ENCODE results near the gene RBM47. TPM values are rescaled to one million over a fixed set of nuclear protein-coding genes. Genes with fewer than 3 reads are reported as not detected.

RBM47 gene
- total RNA-seq, 1 experiment from 2014 or later = 70.3 TPM

DNA sequence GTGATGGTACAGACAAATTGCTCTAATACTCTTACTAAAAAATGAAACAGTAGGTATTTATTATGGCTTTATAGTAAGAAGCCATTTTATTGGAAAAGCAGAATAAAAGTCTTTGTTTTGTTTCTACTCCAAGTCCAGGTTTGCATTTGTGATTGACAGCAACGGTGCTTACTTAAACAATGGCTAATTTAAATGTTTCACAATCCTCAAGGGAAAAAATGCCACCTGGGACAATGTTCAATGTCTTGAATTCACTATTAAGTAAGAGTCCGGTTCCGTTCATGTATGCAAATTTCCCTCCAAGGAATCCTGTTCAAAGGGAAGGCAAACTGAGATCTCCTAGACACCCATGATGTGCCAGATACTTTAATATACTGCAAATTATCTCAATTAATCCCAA lies 123.6 kb downstream of the RBM47 start:
- Histone ChIP-seq H4K20me1 (ENCODE audit: control insufficient read depth, insufficient read depth, insufficient read length) (no peaks in the 10 kb centered on the region), H3K56ac (ENCODE audit: insufficient read length, low read depth, low read length) (no peak overlapping the region), H2AFZ (ENCODE audit: low read length) (no peak overlapping the region), H3K27me3 (ENCODE audit: insufficient read depth, low read length) (no peaks in the 10 kb centered on the region), H3K4me1 (ENCODE audit: insufficient read depth, low read length) (no peaks in the 10 kb centered on the region), H4K5ac (ENCODE audit: insufficient read length, low read depth, low read length) (no peak overlapping the region), H3K4me2 (ENCODE audit: insufficient read depth, insufficient read length, low read length) (no peak overlapping the region), H2BK120ac (ENCODE audit: low read depth, low read length, poor library complexity, severe bottlenecking) (no peak overlapping the region), H3K23me2 (ENCODE audit: insufficient read length, low read depth, low read length, poor library complexity, severe bottlenecking) (no peaks in the 10 kb centered on the region), H3K79me2 (ENCODE audit: insufficient read depth, low read length) (peaks cover 2% of the 10 kb centered on the region; the same call in 1 of the 2 replicates), H3K27ac (ENCODE audit: insufficient read length, low read depth, low read length) (no peak overlapping the region), H2BK20ac (ENCODE audit: low read depth, low read length, poor library complexity, severe bottlenecking) (no peak overlapping the region), H2BK15ac (ENCODE audit: low read depth, low read length) (no peak overlapping the region), H3K79me1 (ENCODE audit: insufficient read depth, low read depth, low read length, poor library complexity, severe bottlenecking) (no peaks in the 10 kb centered on the region), H3K23ac (ENCODE audit: insufficient read length, low read depth, low read length) (no peak overlapping the region), H4K8ac (replicated peaks; ENCODE audit: insufficient read length, low read depth, low read length) (no peak overlapping the region), H3T11ph (ENCODE audit: low read length) (no peak overlapping the region), H2AK5ac (ENCODE audit: insufficient read length, low read length) (no peak overlapping the region), H3K18ac (ENCODE audit: insufficient read length, low read depth, low read length) (no peak overlapping the region), H3K4ac (ENCODE audit: low read depth, low read length) (no peak overlapping the region), H2BK12ac (ENCODE audit: insufficient read length, low read depth, low read length) (no peak overlapping the region), H4K91ac (ENCODE audit: insufficient read length, low read depth, low read length) (no peak overlapping the region), H3K9me3 (ENCODE audit: control insufficient read depth, low read depth, low read length) (no peaks in the 10 kb centered on the region), H2BK5ac (ENCODE audit: insufficient read length, low read length) (no peak overlapping the region), H3K9ac (ENCODE audit: extremely low read depth, insufficient read length, low read length) (no peak overlapping the region), H3K14ac (ENCODE audit: insufficient read depth, low read length) (no peak overlapping the region)
- DNase-seq = no peak
- WGBS (ENCODE audit: extremely low coverage, insufficient read length, low lambda C conversion rate) = no CpG with 5 or more reads among the region's 3 CpGs
- no peaks in the 10 kb centered on the region for H3K9me3 Mint-ChIP-seq
- H3K4me3 Mint-ChIP-seq = no peak overlapping the region
- no peak overlapping the region for H3K27ac Mint-ChIP-seq
- H3K27me3 Mint-ChIP-seq (ENCODE audit: low read depth) = no peaks in the 10 kb centered on the region
- H3K4me1 Mint-ChIP-seq = peaks cover 0 to 3% of the 10 kb centered on the region in 2 experiments; a peak in 2 of 4 replicates
- H3K36me3 Mint-ChIP-seq (ENCODE audit: insufficient read depth in 1 of 3, low read depth in 3 of 3) = peaks cover 0 to 19% (median 16%) of the 10 kb centered on the region in 3 experiments; a peak in 6 of 7 replicates
- TF ChIP-seq, protein P1, sequence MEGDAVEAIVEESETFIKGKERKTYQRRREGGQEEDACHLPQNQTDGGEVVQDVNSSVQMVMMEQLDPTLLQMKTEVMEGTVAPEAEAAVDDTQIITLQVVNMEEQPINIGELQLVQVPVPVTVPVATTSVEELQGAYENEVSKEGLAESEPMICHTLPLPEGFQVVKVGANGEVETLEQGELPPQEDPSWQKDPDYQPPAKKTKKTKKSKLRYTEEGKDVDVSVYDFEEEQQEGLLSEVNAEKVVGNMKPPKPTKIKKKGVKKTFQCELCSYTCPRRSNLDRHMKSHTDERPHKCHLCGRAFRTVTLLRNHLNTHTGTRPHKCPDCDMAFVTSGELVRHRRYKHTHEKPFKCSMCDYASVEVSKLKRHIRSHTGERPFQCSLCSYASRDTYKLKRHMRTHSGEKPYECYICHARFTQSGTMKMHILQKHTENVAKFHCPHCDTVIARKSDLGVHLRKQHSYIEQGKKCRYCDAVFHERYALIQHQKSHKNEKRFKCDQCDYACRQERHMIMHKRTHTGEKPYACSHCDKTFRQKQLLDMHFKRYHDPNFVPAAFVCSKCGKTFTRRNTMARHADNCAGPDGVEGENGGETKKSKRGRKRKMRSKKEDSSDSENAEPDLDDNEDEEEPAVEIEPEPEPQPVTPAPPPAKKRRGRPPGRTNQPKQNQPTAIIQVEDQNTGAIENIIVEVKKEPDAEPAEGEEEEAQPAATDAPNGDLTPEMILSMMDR (conservative IDR thresholded peaks at IDR 0.05) = no peak

All from H9 (cell line).